Stimulated activated CD4-positive, alpha-beta T cell treated with anti-CD3 and anti-CD28 coated beads, Interleukin-15, amount 100 ng/mL, for 48 hours (primary cell): ENCODE results near the gene NRCAM.

Source experiments
- DNase-seq, 2 donors: peaks; one replicate each; pipeline ENCODE4 v3.0.0-alpha.2; 2020; ENCODE audit warnings: low read depth in 2 of 2

Gene NRCAM

GRCh38 chr7:108248418-108248817 is 207.8 kb downstream of the NRCAM start:
- no peak for DNase-seq

DNA sequence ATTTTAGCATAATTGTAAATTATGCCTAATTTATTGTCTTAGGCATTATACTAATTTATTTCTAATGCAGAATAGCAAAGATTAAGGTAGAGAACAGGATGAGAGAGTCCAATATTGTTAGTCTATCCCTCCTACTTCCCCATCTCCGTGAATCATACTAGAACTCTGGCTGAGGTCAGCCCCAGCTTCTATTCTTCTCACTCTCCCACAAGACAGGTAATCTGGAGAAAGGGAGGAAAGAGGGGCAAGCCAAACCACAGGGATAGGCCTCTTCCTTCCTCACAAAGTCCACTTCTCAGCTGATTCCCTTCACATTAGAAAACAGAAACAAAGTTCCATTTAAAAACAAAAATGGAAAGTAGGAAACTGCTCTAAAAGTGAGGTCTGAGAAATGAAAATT is 208.6 kb downstream of the NRCAM start:
- DNase-seq, result no peak

- no peak for DNase-seq
Observed at GRCh38 chr7:108246227-108246837, 209.9 kb downstream of the NRCAM start.

- DNase-seq, result no peak
Observed at GRCh38 chr7:108245523-108246226, 210.6 kb downstream of the NRCAM start.

DNA sequence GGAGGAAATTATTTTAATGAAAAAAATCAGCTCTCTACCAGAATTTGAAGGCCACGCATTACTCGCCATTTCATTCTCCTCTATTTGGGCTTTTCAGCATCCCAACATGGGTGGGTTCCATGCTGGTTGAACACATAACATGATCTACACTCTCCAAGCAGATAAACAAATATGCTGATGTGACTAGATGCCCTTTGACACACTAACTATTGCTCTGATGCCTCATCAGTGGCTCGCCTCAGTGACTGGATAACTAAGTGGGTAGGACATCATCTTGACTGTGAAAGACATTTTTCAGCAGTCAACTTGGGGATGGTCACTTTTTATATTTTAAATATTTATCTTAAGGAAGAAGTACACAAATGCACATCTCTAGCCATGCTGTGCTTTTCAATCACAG is 212.1 kb downstream of the NRCAM start:
- DNase-seq, result no peak

- DNase-seq, result no peak
Observed at GRCh38 chr7:108239501-108240225, 216.6 kb downstream of the NRCAM start.

DNA sequence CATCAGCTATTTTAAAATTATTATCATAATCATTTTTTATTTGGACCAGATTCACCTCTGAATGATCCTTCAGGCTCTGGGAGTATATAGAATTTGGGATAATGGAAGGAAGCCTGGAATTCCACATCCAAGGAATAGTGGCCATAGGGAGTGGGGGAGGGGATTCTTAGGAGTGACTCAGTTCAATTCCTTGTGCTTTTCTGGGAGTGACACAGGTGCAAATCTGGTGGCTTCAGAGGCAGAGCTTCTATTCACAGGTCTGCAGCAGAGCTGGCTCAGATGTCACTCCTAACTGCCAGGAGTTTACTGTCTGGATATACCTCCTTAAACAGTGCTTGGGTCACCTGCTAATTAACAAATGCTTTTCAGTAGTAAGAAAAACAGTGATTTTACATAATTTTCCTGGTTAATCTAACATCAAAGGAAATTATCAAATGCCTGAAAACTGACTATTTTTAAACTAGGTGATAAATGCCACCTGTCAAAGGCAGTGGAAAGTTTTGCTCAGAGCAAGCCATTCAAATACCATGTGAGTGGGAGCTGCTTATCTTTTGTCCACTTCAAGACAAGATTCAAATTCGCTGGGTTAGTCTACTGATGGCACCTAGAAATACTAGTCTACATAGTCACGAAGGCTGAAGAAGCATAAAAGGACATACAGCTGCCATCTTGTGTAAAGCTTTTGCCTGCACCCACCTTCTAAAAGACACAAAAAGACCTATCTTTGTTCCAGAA is 219.4 kb downstream of the NRCAM start:
- no peak for DNase-seq

DNA sequence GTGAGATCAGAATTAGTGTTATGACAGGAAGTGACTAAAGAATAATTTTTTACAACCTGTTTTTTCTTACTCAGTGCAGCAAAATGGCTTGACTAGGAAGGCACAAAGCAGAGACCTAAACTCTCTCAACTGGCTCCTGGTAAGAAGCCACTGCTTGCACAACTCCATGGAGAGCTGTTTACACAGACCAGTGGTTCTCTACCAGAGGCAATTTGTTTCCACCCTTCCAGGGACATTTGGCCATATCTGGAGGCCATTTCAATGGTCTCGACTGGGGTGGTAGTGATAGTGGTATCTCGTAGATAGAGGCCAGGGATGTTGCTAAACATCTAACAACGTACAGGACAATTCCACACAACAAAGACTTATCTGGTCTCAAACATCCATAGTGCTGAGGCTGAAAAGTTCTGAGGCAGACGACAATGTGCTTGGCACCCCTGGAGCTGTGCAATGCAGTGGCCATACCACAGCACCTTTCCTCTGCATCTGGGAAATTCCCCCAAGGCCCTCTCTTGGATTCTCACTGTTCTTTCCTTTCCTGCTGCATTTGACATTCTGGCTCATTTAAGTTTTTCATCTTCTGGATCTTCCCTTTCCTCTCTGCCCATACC is 220.7 kb downstream of the NRCAM start:
- no peak for DNase-seq

GRCh38 chr7:108234971-108235450 is 221.2 kb downstream of the NRCAM start:
- no peak for DNase-seq

DNA sequence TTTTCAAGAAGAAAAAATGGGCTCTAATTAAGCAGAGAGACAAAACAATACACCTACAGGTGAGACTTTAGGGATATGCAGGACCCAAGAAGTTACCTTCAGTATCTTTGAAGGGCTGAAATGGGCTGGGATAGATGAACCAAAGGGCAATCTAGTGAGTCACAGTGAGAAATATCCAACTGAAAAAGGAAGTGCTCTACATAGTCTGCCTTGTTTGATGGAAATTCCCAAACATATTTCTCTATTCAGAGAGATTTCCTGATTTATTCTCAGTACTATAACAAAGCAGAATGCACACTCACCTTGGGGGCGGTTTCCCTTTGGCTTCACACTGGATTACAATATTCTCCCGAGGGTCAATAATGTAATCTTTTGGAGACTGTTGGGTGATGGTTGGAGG is 222.0 kb downstream of the NRCAM start:
- DNase-seq, result no peak

DNA sequence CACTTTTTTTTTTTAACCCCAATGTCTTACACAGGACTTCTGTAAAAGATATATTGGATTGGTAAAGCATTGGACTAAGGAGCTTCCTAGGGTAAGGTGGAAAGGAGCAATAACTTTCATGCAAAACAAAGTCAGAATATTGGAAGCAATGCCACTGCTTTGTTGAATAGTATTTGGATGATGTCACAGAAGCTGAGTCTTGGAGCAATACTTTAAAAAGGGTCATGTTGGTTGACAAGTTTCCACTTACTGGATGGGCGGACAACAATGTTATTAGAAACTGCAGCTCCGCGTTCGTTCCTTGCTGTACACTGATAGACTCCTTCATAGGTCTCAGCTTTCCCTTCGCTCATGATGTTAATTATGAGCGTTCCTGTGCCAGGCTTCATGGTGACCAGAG is 224.2 kb downstream of the NRCAM start:
- DNase-seq, result no peak

DNA sequence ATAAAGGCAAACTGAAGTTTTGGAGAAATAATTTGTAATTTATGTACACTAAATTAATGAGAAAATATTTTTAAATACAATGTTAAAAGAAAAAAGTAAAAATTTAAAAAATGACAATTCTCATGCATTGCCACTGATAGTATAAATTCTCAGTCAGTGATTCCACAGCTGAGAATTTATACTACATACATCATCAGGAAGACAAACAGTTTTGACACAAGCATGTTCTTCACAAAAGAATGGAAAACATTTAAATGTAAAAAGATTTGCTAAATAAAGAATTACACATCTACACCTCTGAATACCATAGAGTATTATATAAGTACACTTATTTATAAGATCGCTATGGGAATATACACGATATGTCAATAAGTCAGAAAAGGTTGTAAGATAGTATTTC is 225.0 kb downstream of the NRCAM start:
- DNase-seq, result no peak

- DNase-seq, result no peak
Observed at GRCh38 chr7:108227366-108227765, 228.9 kb downstream of the NRCAM start.

GRCh38 chr7:108226816-108227299 is 229.4 kb downstream of the NRCAM start:
- no peak for DNase-seq

GRCh38 chr7:108225531-108226181 is 230.6 kb downstream of the NRCAM start:
- no peak for DNase-seq

DNA sequence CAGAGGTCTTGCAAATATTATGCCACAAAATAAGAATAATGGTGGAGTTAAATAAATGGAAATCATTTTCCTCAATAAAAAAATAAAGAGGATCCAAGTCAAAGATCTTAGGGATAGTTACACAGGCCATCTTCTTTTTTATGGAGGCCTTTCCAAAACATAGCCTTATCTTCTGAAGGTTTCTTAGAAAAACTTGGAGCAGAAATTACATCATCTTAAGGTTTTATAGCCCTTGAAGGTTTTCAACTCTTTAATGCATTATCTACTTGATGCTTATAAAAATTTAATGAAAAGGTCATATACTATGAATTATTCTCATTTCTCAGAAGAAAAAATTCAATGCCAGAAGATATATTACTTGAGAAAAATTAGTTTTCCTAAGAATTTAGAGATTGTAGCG is 231.8 kb downstream of the NRCAM start:
- no peak for DNase-seq

GRCh38 chr7:108222236-108222892 is 233.9 kb downstream of the NRCAM start:
- DNase-seq, result no peak

- DNase-seq, result no peak
Observed at GRCh38 chr7:108211382-108212201, 244.6 kb downstream of the NRCAM start.

GRCh38 chr7:108210796-108211195 is 245.4 kb downstream of the NRCAM start:
- no peak for DNase-seq

DNA sequence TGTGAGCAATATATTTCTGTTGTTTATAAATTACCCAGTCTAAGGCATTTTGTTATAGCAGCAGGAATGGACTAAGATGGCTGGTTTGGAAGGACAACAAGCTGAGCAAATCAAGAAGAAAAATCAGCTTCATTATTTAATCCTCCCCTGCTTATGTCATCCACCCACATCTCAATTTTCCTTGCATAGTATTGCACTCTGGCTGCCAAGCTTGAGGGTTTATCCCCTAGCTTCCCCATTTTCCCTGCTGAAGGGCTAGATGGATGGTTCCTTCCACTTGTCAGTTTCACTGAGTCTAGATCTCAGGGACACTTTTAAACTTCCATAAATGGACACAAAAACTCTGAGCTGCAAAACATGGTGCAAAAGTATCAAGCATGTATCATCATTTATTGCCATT is 250.9 kb downstream of the NRCAM start:
- no peak for DNase-seq
